Activated CD8-positive, alpha-beta memory T cell treated with anti-CD3 and anti-CD28 coated beads, Interleukin-2, amount 10 ng/mL, durations not matched to agents 7 days and 5 days (primary cell): ENCODE results near the gene DCHS1. TPM values are rescaled to one million over a fixed set of nuclear protein-coding genes. Genes with fewer than 3 reads are reported as not detected.

ENCODE experiments used
- ATAC-seq: fragments of 150-1000 bp; cut with Tn5 transposase; one replicate; pipeline ENCODE4 v1.10.0; 2021; ENCODE audit warnings: moderate library complexity
- CTCF ChIA-PET: fragments of 350-600 bp; sonication (Branson Sonifier 250); formaldehyde crosslinking; loops from one replicate; lab custom pipeline; 2021; ENCODE audit warnings: antibody characterized with exemption; lab: Charles Lee
- DNase-seq: peaks from one replicate; pipeline ENCODE4 v3.0.0-alpha.2; 2020
- H3K27ac Mint-ChIP-seq: one replicate; pipeline ENCODE4 v1.8.0; 2021; ENCODE audit warnings: mild to moderate bottlenecking, mixed read lengths
- H3K27me3 Mint-ChIP-seq: one replicate; pipeline ENCODE4 v1.8.0; 2021; ENCODE audit warnings: mixed read lengths
- H3K36me3 Mint-ChIP-seq: one replicate; pipeline ENCODE4 v1.8.0; 2021; ENCODE audit warnings: mild to moderate bottlenecking, mixed read lengths
- H3K4me1 Mint-ChIP-seq: one replicate; pipeline ENCODE4 v1.8.0; 2021; ENCODE audit warnings: mixed read lengths
- H3K4me3 Mint-ChIP-seq: one replicate; pipeline ENCODE4 v1.8.0; 2021; ENCODE audit warnings: mild to moderate bottlenecking, moderate library complexity, mixed read lengths
- H3K9me3 Mint-ChIP-seq: one replicate; pipeline ENCODE4 v1.8.0; 2022; ENCODE audit warnings: low read depth, mixed read lengths
- total RNA-seq, 2 experiments: library from RNA; stranded (reverse); gene quantifications; one replicate each; pipeline ENCODE4 v1.2.3, GENCODE V29; 2021

DCHS1 gene
- total RNA-seq, 2 experiments from 2014 or later: 0.14 to 0.32 TPM

DNA sequence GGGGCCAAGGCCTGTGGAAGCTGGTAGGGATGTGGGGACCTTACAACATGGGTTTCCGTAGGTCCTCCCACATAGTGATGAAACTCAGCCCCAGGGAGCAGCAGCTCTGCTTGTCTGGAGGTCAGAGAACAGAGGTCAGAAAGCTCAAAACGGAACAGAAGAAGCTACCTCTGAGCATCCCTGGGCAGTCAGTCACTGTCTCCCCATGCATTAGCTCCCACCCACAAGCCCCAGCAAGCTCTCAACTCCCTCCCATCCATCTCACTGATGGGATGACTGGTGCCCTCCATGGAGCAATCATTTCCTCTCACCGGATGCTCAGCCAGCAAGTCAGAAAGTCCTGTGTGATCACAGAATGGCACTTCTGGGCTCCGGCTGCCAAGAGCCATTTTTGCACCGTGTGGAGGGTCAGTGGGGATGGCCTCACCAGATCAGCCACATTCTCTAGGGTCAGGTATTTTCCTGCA is 38.3 kb downstream of the DCHS1 start:
- CTCF ChIA-PET: interaction anchor here (2.2 to 4.2 kb wide), 7 partner anchors 10 to 238 kb away, joined by 5 to 36 read pairs (median 14); partner anchors contain the start of genes ILK, MRPL17 and RRP8
- no peak for DNase-seq
- no peak for ATAC-seq
- no peak overlapping the region for H3K27ac Mint-ChIP-seq
- H3K9me3 Mint-ChIP-seq: no peaks in the 10 kb centered on the region
- H3K4me3 Mint-ChIP-seq: no peak overlapping the region
- no peaks in the 10 kb centered on the region for H3K27me3 Mint-ChIP-seq
- H3K36me3 Mint-ChIP-seq: peaks cover 11% of the 10 kb centered on the region
- H3K4me1 Mint-ChIP-seq: peaks cover 2% of the 10 kb centered on the region

DNA sequence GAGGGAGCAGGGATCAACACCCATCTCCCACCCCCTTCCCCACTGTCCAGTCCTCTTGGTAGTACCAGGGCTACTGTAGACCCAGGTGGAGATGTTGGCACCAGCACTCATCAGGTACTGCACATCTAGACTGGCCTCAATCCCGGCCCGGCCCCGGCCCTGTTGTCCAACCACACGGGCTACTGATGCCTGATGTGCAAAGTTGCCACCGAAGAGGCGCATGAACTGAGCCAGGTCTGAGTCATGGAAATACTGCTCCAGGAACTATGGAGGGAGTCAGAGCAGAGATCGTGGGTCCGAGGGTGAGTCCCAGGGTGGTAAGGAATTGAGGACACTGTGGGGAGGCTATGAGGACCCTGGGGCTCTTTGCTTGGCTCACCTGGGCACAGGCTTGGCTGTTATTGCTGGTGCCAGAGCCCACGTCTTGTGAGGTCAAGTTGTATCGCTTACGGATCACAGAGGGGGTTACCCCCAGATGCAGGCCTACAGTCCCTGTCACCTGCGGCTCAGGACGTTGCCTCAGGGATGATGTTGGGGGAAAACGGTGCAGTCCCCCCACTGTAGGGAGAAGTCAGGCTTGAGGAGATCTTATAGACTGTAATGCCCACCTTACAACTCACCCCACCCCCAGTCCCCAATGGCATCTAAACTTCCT is 38.9 kb downstream of the DCHS1 start:
- Mint-ChIP-seq H3K27me3 (no peaks in the 10 kb centered on the region), H3K36me3 (peaks cover 11% of the 10 kb centered on the region), H3K27ac (no peak overlapping the region), H3K9me3 (no peaks in the 10 kb centered on the region), H3K4me3 (no peak overlapping the region), H3K4me1 (peaks cover 2% of the 10 kb centered on the region)
- CTCF ChIA-PET: interaction anchor here (2.5 to 3.5 kb wide), 2 partner anchors 10 to 13 kb away, joined by 14 to 36 read pairs; partner anchors contain the start of genes ILK and RRP8
- no peak for ATAC-seq
- no peak for DNase-seq

GRCh38 chr11:6615882-6616585 is 39.6 kb downstream of the DCHS1 start:
- CTCF ChIA-PET: interaction anchor here (1.2 kb wide), 1 partner anchor 11 kb away, joined by 3 read pairs; no protein-coding TSS in a partner anchor
- DNase-seq (no peak), ATAC-seq (no peak)
- H3K27me3 Mint-ChIP-seq: no peaks in the 10 kb centered on the region
- H3K36me3 Mint-ChIP-seq: peaks cover 16% of the 10 kb centered on the region
- no peak overlapping the region for H3K4me3 Mint-ChIP-seq
- peaks cover 6% of the 10 kb centered on the region for H3K4me1 Mint-ChIP-seq
- H3K27ac Mint-ChIP-seq: peak overlapping the region; percentile 10
- no peaks in the 10 kb centered on the region for H3K9me3 Mint-ChIP-seq

GRCh38 chr11:6615046-6615445 is 40.6 kb downstream of the DCHS1 start:
- CTCF ChIA-PET: interaction anchor here (1.2 kb wide), 1 partner anchor 12 kb away, joined by 3 read pairs; no protein-coding TSS in a partner anchor

GRCh38 chr11:6614446-6614845 is 41.2 kb downstream of the DCHS1 start:
- no peak for DNase-seq
- H3K4me3 Mint-ChIP-seq: no peak overlapping the region
- no peaks in the 10 kb centered on the region for H3K9me3 Mint-ChIP-seq
- H3K27me3 Mint-ChIP-seq: no peaks in the 10 kb centered on the region
- ATAC-seq: no peak
- CTCF ChIA-PET: interaction anchor here (0.6 kb wide), 1 partner anchor 10 kb away, joined by 4 read pairs; no protein-coding TSS in a partner anchor
- H3K36me3 Mint-ChIP-seq: peaks cover 31% of the 10 kb centered on the region
- peaks cover 22% of the 10 kb centered on the region for H3K4me1 Mint-ChIP-seq
- H3K27ac Mint-ChIP-seq: no peak overlapping the region

More at GRCh38 chr11:6615046-6615445, 40.6 kb downstream of the DCHS1 start:
- no peaks in the 10 kb centered on the region for H3K9me3 Mint-ChIP-seq
- H3K36me3 Mint-ChIP-seq: peaks cover 25% of the 10 kb centered on the region
- H3K4me3 Mint-ChIP-seq: no peak overlapping the region
- ATAC-seq (no peak), DNase-seq (no peak)
- H3K4me1 Mint-ChIP-seq: peaks cover 16% of the 10 kb centered on the region
- no peak overlapping the region for H3K27ac Mint-ChIP-seq
- no peaks in the 10 kb centered on the region for H3K27me3 Mint-ChIP-seq

DNA sequence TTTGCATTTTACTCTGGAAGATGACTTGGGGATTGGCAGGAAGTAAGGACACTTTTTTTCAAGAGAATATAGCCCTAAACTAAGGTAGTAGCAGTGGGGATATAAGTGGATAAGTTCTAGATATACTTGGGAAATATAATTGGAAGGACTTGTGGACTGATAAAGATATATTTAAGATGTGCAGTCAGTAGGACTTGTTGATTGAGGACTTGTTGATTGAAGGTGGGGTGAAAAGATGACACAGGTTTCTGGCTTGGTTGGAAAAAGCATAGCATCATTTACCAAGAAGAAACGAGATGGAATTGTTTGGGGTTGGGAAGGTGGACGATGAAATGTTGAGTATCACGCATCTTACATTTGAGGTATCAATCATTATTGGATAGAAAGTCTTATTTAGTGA is 42.1 kb downstream of the DCHS1 start:
- Mint-ChIP-seq H3K27ac (no peak overlapping the region), H3K9me3 (no peaks in the 10 kb centered on the region), H3K27me3 (no peaks in the 10 kb centered on the region), H3K4me3 (no peak overlapping the region), H3K4me1 (peaks cover 30% of the 10 kb centered on the region), H3K36me3 (peaks cover 39% of the 10 kb centered on the region)
- ATAC-seq (no peak), DNase-seq (no peak)
- CTCF ChIA-PET: interaction anchor here (0.7 to 3.1 kb wide), 10 partner anchors 9 to 234 kb away, joined by 3 to 24 read pairs (median 8); partner anchors contain the start of genes ILK and MRPL17

GRCh38 chr11:6612213-6613041 is 43.2 kb downstream of the DCHS1 start, which contains the start of gene TAF10:
TSS of gene TAF10 (minus strand) at chr11:6612216. CDS start at chr11:6612189, 27 bp downstream.
- ATAC-seq (peak; percentile 92), DNase-seq (peak; percentile 97)
- peaks cover 49% of the 10 kb centered on the region for H3K36me3 Mint-ChIP-seq
- H3K4me3 Mint-ChIP-seq: no peak within 1 kb of the TSS
- no peaks in the 10 kb centered on the region for H3K27me3 Mint-ChIP-seq
- peaks cover 41% of the 10 kb centered on the region for H3K4me1 Mint-ChIP-seq
- peak within 1 kb of the TSS; percentile 91 for H3K27ac Mint-ChIP-seq
- CTCF ChIA-PET: interaction anchor here (0.7 to 3.1 kb wide), 21 partner anchors 8 to 233 kb away, joined by 3 to 24 read pairs (median 6); partner anchors contain the start of genes ARFIP2, ILK, MRPL17 and TIMM10B
- H3K9me3 Mint-ChIP-seq: no peaks in the 10 kb centered on the region

DNA sequence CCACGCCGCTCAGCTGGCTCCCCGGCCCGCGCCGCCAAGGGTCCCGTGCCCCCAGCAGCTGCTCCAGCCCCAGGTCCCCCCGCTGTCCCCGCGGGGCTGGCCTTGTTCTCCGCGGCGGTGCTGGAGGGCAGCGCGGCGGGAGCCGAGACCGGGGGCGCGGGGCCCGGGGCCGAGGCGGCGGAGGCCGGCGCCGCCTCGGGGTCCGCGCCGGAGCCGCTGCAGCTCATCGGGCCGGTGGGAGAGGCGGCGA is 43.7 kb downstream of the DCHS1 start:
- no peak overlapping the region for H3K4me3 Mint-ChIP-seq
- peaks cover 45% of the 10 kb centered on the region for H3K4me1 Mint-ChIP-seq
- peaks cover 51% of the 10 kb centered on the region for H3K36me3 Mint-ChIP-seq
- no peak for DNase-seq
- no peak for ATAC-seq
- no peaks in the 10 kb centered on the region for H3K27me3 Mint-ChIP-seq
- CTCF ChIA-PET: interaction anchor here (0.9 to 3.1 kb wide), 17 partner anchors 11 to 233 kb away, joined by 3 to 24 read pairs (median 6); partner anchors contain the start of genes ARFIP2, MRPL17 and TIMM10B
- H3K27ac Mint-ChIP-seq: peak overlapping the region; percentile 91
- H3K9me3 Mint-ChIP-seq: no peaks in the 10 kb centered on the region

DNA sequence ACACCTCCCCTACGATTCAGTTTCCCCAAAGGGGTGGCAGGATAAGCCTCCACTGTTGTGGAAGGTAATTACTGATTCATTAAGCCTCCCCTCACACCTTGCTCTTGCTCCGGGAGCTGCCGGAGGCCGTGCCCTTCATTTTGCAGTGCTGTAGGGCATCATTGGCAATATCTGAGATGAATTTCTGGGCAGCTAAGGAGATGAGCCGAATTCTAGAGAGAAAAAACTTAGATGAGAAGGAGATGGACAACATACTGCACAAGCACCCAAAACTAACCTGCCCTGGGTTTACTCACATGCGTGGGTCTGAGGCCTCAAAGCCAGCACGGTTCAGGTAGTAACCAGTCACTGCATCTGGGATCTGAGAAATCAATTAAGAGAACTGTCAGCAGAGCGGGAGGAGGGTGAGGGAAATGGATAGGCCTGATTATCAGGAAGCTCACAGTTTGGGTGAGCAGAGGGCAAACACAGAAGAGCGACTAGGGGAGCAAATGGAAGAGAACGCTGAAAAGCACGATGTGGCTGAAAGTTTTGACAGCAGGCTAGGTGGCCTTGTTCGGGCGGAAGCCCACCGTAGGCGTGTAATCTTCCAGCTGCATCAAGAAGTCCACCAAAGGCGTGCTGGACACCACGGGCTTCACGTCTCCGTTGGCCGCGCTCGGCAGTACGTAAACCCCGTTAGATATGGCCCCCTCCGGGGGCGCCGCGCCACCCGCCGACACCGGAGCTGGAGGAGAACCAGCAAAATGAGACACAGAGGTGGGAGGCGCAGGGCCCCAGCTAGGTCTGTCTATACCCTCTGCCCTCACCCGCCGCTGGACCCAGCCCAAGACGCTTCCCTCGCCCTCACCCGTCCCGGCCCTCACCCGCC is 44.3 kb downstream of the DCHS1 start:
- ATAC-seq: no peak
- peaks cover 53% of the 10 kb centered on the region for H3K36me3 Mint-ChIP-seq
- CTCF ChIA-PET: interaction anchor here (0.9 to 3.1 kb wide), 15 partner anchors 12 to 232 kb away, joined by 3 to 24 read pairs (median 7); partner anchors contain the start of genes ARFIP2, MRPL17 and TIMM10B
- H3K4me3 Mint-ChIP-seq: no peak overlapping the region
- peak overlapping the region; percentile 91 for H3K27ac Mint-ChIP-seq
- peak; percentile 57 for DNase-seq
- no peaks in the 10 kb centered on the region for H3K27me3 Mint-ChIP-seq
- H3K9me3 Mint-ChIP-seq: no peaks in the 10 kb centered on the region
- peaks cover 51% of the 10 kb centered on the region for H3K4me1 Mint-ChIP-seq

GRCh38 chr11:6610591-6610990 is 45.0 kb downstream of the DCHS1 start:
- H3K27me3 Mint-ChIP-seq: no peaks in the 10 kb centered on the region
- peak; percentile 43 for DNase-seq

DNA sequence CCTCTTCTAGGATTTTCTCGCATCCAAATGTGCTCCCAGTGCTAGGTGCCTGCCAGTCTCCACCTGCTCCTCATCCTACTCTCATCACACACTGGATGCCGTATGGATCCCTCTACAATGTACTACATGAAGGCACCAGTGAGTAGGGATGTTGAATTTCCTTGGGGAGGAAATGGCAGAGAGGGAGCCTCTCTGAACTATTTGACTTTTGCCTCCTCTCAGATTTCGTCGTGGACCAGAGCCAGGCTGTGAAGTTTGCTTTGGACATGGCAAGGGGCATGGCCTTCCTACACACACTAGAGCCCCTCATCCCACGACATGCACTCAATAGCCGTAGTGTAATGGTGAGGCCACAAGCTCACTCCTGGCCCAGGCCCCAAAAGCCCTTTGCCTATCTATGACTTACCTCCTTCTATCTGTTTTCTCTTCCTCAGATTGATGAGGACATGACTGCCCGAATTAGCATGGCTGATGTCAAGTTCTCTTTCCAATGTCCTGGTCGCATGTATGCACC is 46.0 kb downstream of the DCHS1 start:
- DNase-seq (peak; percentile 39), ATAC-seq (no peak)
- Mint-ChIP-seq H3K27me3 (no peaks in the 10 kb centered on the region), H3K27ac (no peak overlapping the region), H3K4me1 (peaks cover 53% of the 10 kb centered on the region), H3K36me3 (peaks cover 47% of the 10 kb centered on the region), H3K9me3 (no peaks in the 10 kb centered on the region), H3K4me3 (peak overlapping the region; percentile 15)
- CTCF ChIA-PET: interaction anchor here (1.3 to 3.3 kb wide), 2 partner anchors 64 to 74 kb away, joined by 3 to 18 read pairs; partner anchors contain the start of gene MRPL17

More at GRCh38 chr11:6610591-6610990, 45.0 kb downstream of the DCHS1 start:
- Mint-ChIP-seq H3K9me3 (no peaks in the 10 kb centered on the region), H3K36me3 (peaks cover 52% of the 10 kb centered on the region), H3K27ac (peak overlapping the region; percentile 91), H3K4me1 (peaks cover 53% of the 10 kb centered on the region), H3K4me3 (peak overlapping the region; percentile 15)
- no peak for ATAC-seq
- CTCF ChIA-PET: interaction anchor here (1.3 to 2.9 kb wide), 3 partner anchors 58 to 73 kb away, joined by 3 to 24 read pairs (median 18); partner anchors contain the start of gene MRPL17
